Ishikawa (cell line): ENCODE measurements around the gene STARD4.

Experiments
- CEBPB ChIP-seq: IDR thresholded peaks from 2 replicates; pipeline ENCODE4 v1.6.1; 2012
- CREB1 ChIP-seq: IDR thresholded peaks from 2 replicates; pipeline ENCODE4 v1.6.1; 2012; ENCODE audit warnings: low read depth
- EGR1 ChIP-seq: IDR thresholded peaks from 2 replicates; pipeline ENCODE4 v1.6.1; 2012
- EP300 ChIP-seq: IDR thresholded peaks from 2 replicates; pipeline ENCODE4 v1.6.1; 2012; ENCODE audit warnings: borderline replicate concordance
- FOXM1 ChIP-seq: IDR thresholded peaks from 2 replicates; pipeline ENCODE4 v1.6.1; 2012; ENCODE audit warnings: low read depth, borderline replicate concordance
- MAX ChIP-seq: IDR thresholded peaks from 2 replicates; pipeline ENCODE4 v1.6.1; 2012
- NFIC ChIP-seq: IDR thresholded peaks from 2 replicates; pipeline ENCODE4 v1.6.1; 2012
- RAD21 ChIP-seq: IDR thresholded peaks from 2 replicates; pipeline ENCODE4 v1.6.1; 2012; ENCODE audit warnings: low read depth
- REST ChIP-seq: IDR thresholded peaks from 2 replicates; pipeline ENCODE4 v1.6.1; 2012; ENCODE audit warnings: low read depth, mild to moderate bottlenecking
- TAF1 ChIP-seq: IDR thresholded peaks from 2 replicates; pipeline ENCODE4 v1.6.1; 2012; ENCODE audit warnings: low read depth, mild to moderate bottlenecking
- TCF12 ChIP-seq: IDR thresholded peaks from 2 replicates; pipeline ENCODE4 v1.6.1; 2012; ENCODE audit warnings: low read depth
- TEAD4 ChIP-seq: IDR thresholded peaks from 2 replicates; pipeline ENCODE4 v1.6.1; 2012
- USF1 ChIP-seq: IDR thresholded peaks from 2 replicates; pipeline ENCODE4 v1.6.1; 2012
- YY1 ChIP-seq: IDR thresholded peaks from 2 replicates; pipeline ENCODE4 v1.6.1; 2012; ENCODE audit warnings: low read depth
- ZBTB7A ChIP-seq: IDR thresholded peaks from 2 replicates; pipeline ENCODE4 v1.6.1; 2012; ENCODE audit warnings: low read depth

Gene STARD4

GRCh38 chr5:111530298-111530740 lies 18.0 kb upstream of the STARD4 start:
- TF ChIP-seq MAX, result no peak

GRCh38 chr5:111528056-111528455 lies 15.7 kb upstream of the STARD4 start:
- TF ChIP-seq YY1, result no peak
- TF ChIP-seq MAX, result no peak
- no peak for TF ChIP-seq EGR1
- TF ChIP-seq CEBPB, result no peak
- no peak for TF ChIP-seq EP300
- no peak for TF ChIP-seq RAD21
- TF ChIP-seq TAF1, result no peak
- no peak for TF ChIP-seq FOXM1
- TF ChIP-seq USF1, result no peak
- TF ChIP-seq TEAD4, result no peak
- no peak for TF ChIP-seq NFIC
- no peak for TF ChIP-seq REST
- TF ChIP-seq CREB1, result no peak

DNA sequence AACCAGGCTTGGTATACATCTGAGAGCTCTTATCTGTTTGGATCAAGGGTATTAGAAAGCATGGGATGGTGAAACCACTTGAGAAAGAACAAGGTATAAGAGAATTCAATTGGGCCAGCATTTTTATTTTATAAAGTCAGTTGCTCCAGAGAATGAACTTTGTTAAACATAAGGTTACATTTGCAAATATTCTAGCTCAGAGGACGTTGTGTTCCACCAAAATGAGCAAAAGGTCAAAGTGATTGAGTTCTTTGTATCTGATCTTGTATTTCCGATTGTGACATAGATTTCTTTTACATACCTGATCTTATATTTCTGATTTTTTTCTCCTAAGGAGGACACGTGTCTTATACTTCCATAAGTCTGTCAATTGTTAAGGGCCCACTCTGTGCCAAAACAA lies 8.6 kb upstream of the STARD4 start:
- no peak for TF ChIP-seq YY1
- TF ChIP-seq REST, result no peak
- TF ChIP-seq FOXM1, result no peak
- TF ChIP-seq NFIC, result no peak
- TF ChIP-seq TEAD4, result no peak
- no peak for TF ChIP-seq MAX

- TF ChIP-seq FOXM1 (no peak), TCF12 (no peak), TAF1 (no peak)
These were observed 6.4 kb upstream of the STARD4 start for GRCh38 chr5:111518777-111519176.

GRCh38 chr5:111517853-111518501 lies 5.6 kb upstream of the STARD4 start:
- TF ChIP-seq REST (no peak), TAF1 (no peak), ZBTB7A (no peak), NFIC (no peak), CREB1 (no peak), FOXM1 (no peak), TEAD4 (no peak), CEBPB (no peak), USF1 (no peak), TCF12 (no peak)
